Measurements from ENCODE around the gene DHRS7.

DNA sequence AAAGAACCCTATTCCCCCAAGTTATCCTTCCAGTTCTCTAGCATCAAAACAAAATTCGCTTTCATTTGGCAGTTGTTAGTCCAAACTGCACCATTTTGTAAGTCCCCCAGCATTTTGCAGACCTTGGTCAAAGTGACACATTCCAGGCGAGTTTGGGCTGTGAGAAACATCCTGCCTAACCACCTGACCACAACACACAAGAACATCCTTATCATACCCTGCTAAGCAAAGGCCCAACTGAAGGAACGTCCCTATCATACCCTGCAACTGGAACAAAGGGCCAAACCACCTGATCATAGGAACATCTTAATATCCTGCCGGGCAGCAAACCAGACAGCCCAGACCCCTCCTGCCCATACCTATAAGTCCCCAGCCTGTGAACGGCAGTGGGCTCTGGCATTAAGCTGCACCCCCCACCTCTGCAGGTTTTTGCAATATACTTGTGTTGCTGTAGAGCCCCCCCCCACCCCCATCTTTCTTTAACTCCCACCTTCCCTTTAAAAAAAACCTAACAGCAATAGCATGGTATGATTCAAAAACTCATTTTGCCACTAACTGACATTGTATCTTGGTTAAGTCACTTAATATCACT lies 70.8 kb downstream of the DHRS7 start:
- TF ChIP-seq, protein P1, sequence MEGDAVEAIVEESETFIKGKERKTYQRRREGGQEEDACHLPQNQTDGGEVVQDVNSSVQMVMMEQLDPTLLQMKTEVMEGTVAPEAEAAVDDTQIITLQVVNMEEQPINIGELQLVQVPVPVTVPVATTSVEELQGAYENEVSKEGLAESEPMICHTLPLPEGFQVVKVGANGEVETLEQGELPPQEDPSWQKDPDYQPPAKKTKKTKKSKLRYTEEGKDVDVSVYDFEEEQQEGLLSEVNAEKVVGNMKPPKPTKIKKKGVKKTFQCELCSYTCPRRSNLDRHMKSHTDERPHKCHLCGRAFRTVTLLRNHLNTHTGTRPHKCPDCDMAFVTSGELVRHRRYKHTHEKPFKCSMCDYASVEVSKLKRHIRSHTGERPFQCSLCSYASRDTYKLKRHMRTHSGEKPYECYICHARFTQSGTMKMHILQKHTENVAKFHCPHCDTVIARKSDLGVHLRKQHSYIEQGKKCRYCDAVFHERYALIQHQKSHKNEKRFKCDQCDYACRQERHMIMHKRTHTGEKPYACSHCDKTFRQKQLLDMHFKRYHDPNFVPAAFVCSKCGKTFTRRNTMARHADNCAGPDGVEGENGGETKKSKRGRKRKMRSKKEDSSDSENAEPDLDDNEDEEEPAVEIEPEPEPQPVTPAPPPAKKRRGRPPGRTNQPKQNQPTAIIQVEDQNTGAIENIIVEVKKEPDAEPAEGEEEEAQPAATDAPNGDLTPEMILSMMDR (IDR thresholded peaks at IDR 0.05; ENCODE audit: borderline replicate concordance, extremely low read depth, low read length, poor library complexity, severe bottlenecking) = no peak
- no peak for TF ChIP-seq EZH2 (IDR thresholded peaks at IDR 0.05; ENCODE audit: borderline replicate concordance, low read depth, low read length, severe bottlenecking)
